KOPT-K1 (cell line): ENCODE results near the gene WNK2.

Experiments
- H3K27ac ChIP-seq: fragments of 200-600 bp; sonication (generic); 2 replicates; pipeline ENCODE4 v1.5.1; 2016; ENCODE audit warnings: antibody characterized with exemption, mild to moderate bottlenecking, low read depth, low read length; ENCODE audit not compliant: poor library complexity, severe bottlenecking
- H3K36me3 ChIP-seq: fragments of 200-600 bp; sonication (generic); 2 replicates; pipeline ENCODE4 v1.5.1; 2017; ENCODE audit warnings: antibody characterized with exemption, mild to moderate bottlenecking, low read length, moderate library complexity; ENCODE audit not compliant: insufficient read depth
- H3K9me3 ChIP-seq: fragments of 200-600 bp; sonication (generic); 2 replicates; pipeline ENCODE4 v1.5.1; 2017; ENCODE audit warnings: antibody characterized with exemption, low read length, mild to moderate bottlenecking; ENCODE audit not compliant: insufficient read depth, poor library complexity, severe bottlenecking

WNK2 gene

GRCh38 chr9:93268551-93269314, 84.8 kb downstream of the WNK2 start:
- Histone ChIP-seq H3K36me3 (no peaks in the 10 kb centered on the region), H3K27ac (no peak overlapping the region), H3K9me3 (no peaks in the 10 kb centered on the region)

GRCh38 chr9:93270976-93271375, 87.0 kb downstream of the WNK2 start:
- Histone ChIP-seq H3K36me3 (no peaks in the 10 kb centered on the region), H3K27ac (no peak overlapping the region), H3K9me3 (no peaks in the 10 kb centered on the region)

- Histone ChIP-seq H3K9me3 (no peaks in the 10 kb centered on the region), H3K36me3 (no peaks in the 10 kb centered on the region), H3K27ac (no peak overlapping the region)
Observed at GRCh38 chr9:93276973-93277372, 93.0 kb downstream of the WNK2 start.

GRCh38 chr9:93278144-93278543, 94.2 kb downstream of the WNK2 start:
- H3K27ac ChIP-seq: no peak overlapping the region

GRCh38 chr9:93280661-93281259, 96.8 kb downstream of the WNK2 start:
- Histone ChIP-seq H3K36me3 (no peaks in the 10 kb centered on the region), H3K27ac (no peak overlapping the region), H3K9me3 (peaks cover 14% of the 10 kb centered on the region)

More at GRCh38 chr9:93278144-93278543, 94.2 kb downstream of the WNK2 start:
- no peaks in the 10 kb centered on the region for H3K9me3 ChIP-seq
- H3K36me3 ChIP-seq: no peaks in the 10 kb centered on the region

GRCh38 chr9:93286252-93287188, 102.6 kb downstream of the WNK2 start:
- no peaks in the 10 kb centered on the region for H3K36me3 ChIP-seq
- H3K9me3 ChIP-seq: peaks cover 14% of the 10 kb centered on the region
- H3K27ac ChIP-seq: no peak overlapping the region

GRCh38 chr9:93287189-93287552, 103.2 kb downstream of the WNK2 start:
- H3K9me3 ChIP-seq: peaks cover 14% of the 10 kb centered on the region
- no peaks in the 10 kb centered on the region for H3K36me3 ChIP-seq
- H3K27ac ChIP-seq: no peak overlapping the region

- H3K27ac ChIP-seq: no peak overlapping the region
- H3K36me3 ChIP-seq: no peaks in the 10 kb centered on the region
- H3K9me3 ChIP-seq: peaks cover 14% of the 10 kb centered on the region
Observed at GRCh38 chr9:93287593-93287992, 103.7 kb downstream of the WNK2 start.

- peaks cover 14% of the 10 kb centered on the region for H3K9me3 ChIP-seq
- no peaks in the 10 kb centered on the region for H3K36me3 ChIP-seq
- no peak overlapping the region for H3K27ac ChIP-seq
Observed at GRCh38 chr9:93288341-93288740, 104.4 kb downstream of the WNK2 start.

GRCh38 chr9:93288891-93289883, 105.2 kb downstream of the WNK2 start:
- Histone ChIP-seq H3K27ac (no peak overlapping the region), H3K36me3 (no peaks in the 10 kb centered on the region), H3K9me3 (peaks cover 6% of the 10 kb centered on the region)

GRCh38 chr9:93290495-93291434, 106.8 kb downstream of the WNK2 start:
- no peak overlapping the region for H3K27ac ChIP-seq
- no peaks in the 10 kb centered on the region for H3K36me3 ChIP-seq
- no peaks in the 10 kb centered on the region for H3K9me3 ChIP-seq

GRCh38 chr9:93291536-93292287, 107.8 kb downstream of the WNK2 start:
- H3K27ac ChIP-seq: no peak overlapping the region
- H3K36me3 ChIP-seq: no peaks in the 10 kb centered on the region
- no peaks in the 10 kb centered on the region for H3K9me3 ChIP-seq

- Histone ChIP-seq H3K9me3 (no peaks in the 10 kb centered on the region), H3K36me3 (no peaks in the 10 kb centered on the region), H3K27ac (no peak overlapping the region)
Observed at GRCh38 chr9:93292288-93292615, 108.3 kb downstream of the WNK2 start.
